ENCODE results near the gene PALMD.

The PALMD gene

GRCh38 chr1:99602404-99602969, 43.4 kb upstream of the PALMD start:
- no peak overlapping the region for H3K4me3 ChIP-seq (ENCODE audit: low read depth, low read length)
- no peak for TF ChIP-seq CTCF (IDR thresholded peaks at IDR 0.05; ENCODE audit: low read depth, low read length)

- TF ChIP-seq CTCF (IDR thresholded peaks at IDR 0.05; ENCODE audit: low read depth, low read length) = no peak
- H3K4me3 ChIP-seq (ENCODE audit: low read depth, low read length) = 0 out of 2 replicates have a peak overlapping the region, but pooled peaks have one; percentile 4
These were observed 42.0 kb upstream of the PALMD start for GRCh38 chr1:99603699-99604560.

GRCh38 chr1:99606306-99606705, 39.6 kb upstream of the PALMD start:
- H3K4me3 ChIP-seq (ENCODE audit: low read depth, low read length) = no peak overlapping the region
- TF ChIP-seq CTCF (IDR thresholded peaks at IDR 0.05; ENCODE audit: low read depth, low read length) = no peak

- H3K4me3 ChIP-seq (ENCODE audit: low read depth, low read length) = no peak overlapping the region
- TF ChIP-seq CTCF (IDR thresholded peaks at IDR 0.05; ENCODE audit: low read depth, low read length) = no peak
These were observed 38.3 kb upstream of the PALMD start for GRCh38 chr1:99607590-99607989.

GRCh38 chr1:99608058-99608457, 37.9 kb upstream of the PALMD start:
- H3K4me3 ChIP-seq (ENCODE audit: low read depth, low read length) = no peak overlapping the region
- TF ChIP-seq CTCF (IDR thresholded peaks at IDR 0.05; ENCODE audit: low read depth, low read length) = no peak

- no peak for TF ChIP-seq CTCF (IDR thresholded peaks at IDR 0.05; ENCODE audit: low read depth, low read length)
- H3K4me3 ChIP-seq (ENCODE audit: low read depth, low read length) = no peak overlapping the region
These were observed 32.2 kb upstream of the PALMD start for GRCh38 chr1:99613716-99614115.

GRCh38 chr1:99614728-99615127, 31.2 kb upstream of the PALMD start:
- H3K4me3 ChIP-seq (ENCODE audit: low read depth, low read length) = no peak overlapping the region
- no peak for TF ChIP-seq CTCF (IDR thresholded peaks at IDR 0.05; ENCODE audit: low read depth, low read length)
